HepG2 (cell line): ENCODE measurements around the gene UBC. TPM values are rescaled to one million over a fixed set of nuclear protein-coding genes. Genes with fewer than 3 reads are reported as not detected.

ENCODE experiments used
- DBP ChIP-seq: sonication (generic); formaldehyde crosslinking; IDR thresholded peaks from 2 replicates; pipeline ENCODE4 v1.4.0; 2020; ENCODE audit warnings: missing genetic modification reagents; ENCODE audit errors: not compliant biosample characterization
- EZH2 ChIP-seq: conservative IDR thresholded peaks from 2 replicates; pipeline ENCODE4 v1.6.1; 2012; ENCODE audit warnings: mild to moderate bottlenecking, low read depth, low read length, moderate library complexity
- KIAA2018 ChIP-seq: sonication (generic); formaldehyde crosslinking; IDR thresholded peaks from 2 replicates; pipeline ENCODE4 v1.5.0; 2020; ENCODE audit warnings: mild to moderate bottlenecking, missing genetic modification reagents, borderline replicate concordance
- RAD21 ChIP-seq: fragments of 450-650 bp; formaldehyde crosslinking; IDR thresholded peaks from 2 replicates; pipeline ENCODE4 v1.5.0; 2020; ENCODE audit warnings: mild to moderate bottlenecking
- RELA ChIP-seq: sonication (generic); formaldehyde crosslinking; IDR thresholded peaks from 2 replicates; pipeline ENCODE4 v1.4.0; 2020; ENCODE audit warnings: missing genetic modification reagents
- SIX1 ChIP-seq: sonication (generic); formaldehyde crosslinking; IDR thresholded peaks from 2 replicates; pipeline ENCODE4 v1.4.0; 2020; ENCODE audit warnings: missing genetic modification reagents, borderline replicate concordance
- SP2 ChIP-seq: sonication (generic); formaldehyde crosslinking; IDR thresholded peaks from 2 replicates; pipeline ENCODE4 v1.5.1; 2020; ENCODE audit warnings: mild to moderate bottlenecking, missing genetic modification reagents
- ZBTB20 ChIP-seq: sonication (generic); formaldehyde crosslinking; IDR thresholded peaks from 2 replicates; pipeline ENCODE4 v1.8.1; 2023; ENCODE audit warnings: missing genetic modification reagents, low read depth, mild to moderate bottlenecking, borderline replicate concordance
- ZNF550 ChIP-seq: sonication (generic); formaldehyde crosslinking; IDR thresholded peaks from 2 replicates; pipeline ENCODE4 v1.4.0; 2020; ENCODE audit warnings: mild to moderate bottlenecking, missing genetic modification reagents, borderline replicate concordance
- ZNF567 ChIP-seq: sonication (generic); formaldehyde crosslinking; IDR thresholded peaks from 2 replicates; pipeline ENCODE4 v1.8.1; 2023; ENCODE audit warnings: mild to moderate bottlenecking, missing genetic modification reagents, borderline replicate concordance
- ZNF646 ChIP-seq: sonication (generic); formaldehyde crosslinking; IDR thresholded peaks from 2 replicates; pipeline ENCODE4 v1.9.0; 2021; ENCODE audit warnings: mild to moderate bottlenecking, missing genetic modification reagents
- ZNF724P ChIP-seq: sonication (generic); formaldehyde crosslinking; IDR thresholded peaks from 2 replicates; pipeline ENCODE4 v1.8.0; 2022; ENCODE audit warnings: missing genetic modification reagents, borderline replicate concordance
- ZNF75D ChIP-seq: sonication (generic); formaldehyde crosslinking; IDR thresholded peaks from 2 replicates; pipeline ENCODE4 v1.8.1; 2023; ENCODE audit warnings: missing genetic modification reagents, mild to moderate bottlenecking, borderline replicate concordance
- polyA plus RNA-seq, 8 experiments: library from polyadenylated mRNA; depleted of rRNA in 3 of 8; stranded (reverse) in 7 of 8; unstranded in 1 of 8; fragments of >200 nt; fragmentation: Illumina TruSeq in 4 of 8; extraction: Trizol in 4 of 8; gene quantifications; 2 replicates each; pipeline versions ENCODE4 v1.2.1 to v1.2.3, GENCODE V29; 2011 to 2016; ENCODE audit warnings: low read depth in 4 of 8, missing spikeins in 1 of 8, mixed read lengths in 1 of 8; ENCODE audit not compliant: insufficient read depth in 1 of 8
- total RNA-seq, 5 experiments: library from RNA; depleted of rRNA; stranded (reverse); fragments of >200 nt; fragmentation: Illumina TruSeq; extraction: Trizol; gene quantifications; 2 replicates each; pipeline ENCODE4 v1.2.3, GENCODE V29; 2016; ENCODE audit warnings: low read depth in 1 of 5

UBC gene
- total and polyA plus RNA-seq, 2 of the 13 experiments (the other 11 are each of a cell fraction or from before 2014, with no cell fraction given) = 805 to 1,432 TPM

GRCh38 chr12:124917135-124917840, 2.8 kb upstream of the UBC start (continued):
- TF ChIP-seq SP2 (CRISPR knock-in tag) (peak; percentile 60; the same call in 1 of the 2 replicates), ZNF724P (CRISPR knock-in tag) (0 out of 2 replicates have a peak, but pooled peaks have one; percentile 32), ZNF75D (CRISPR knock-in tag) (no peak), RAD21 (peak; percentile 9; the same call in 1 of the 2 replicates), RELA (no peak), SIX1 (CRISPR knock-in tag) (peak; percentile 87), DBP (CRISPR knock-in tag) (no peak), ZBTB20 (CRISPR knock-in tag) (peak; percentile 35; the same call in 1 of the 2 replicates), KIAA2018 (CRISPR knock-in tag) (no peak), EZH2 (no peak), ZNF646 (CRISPR knock-in tag) (peak; percentile 53), ZNF567 (CRISPR knock-in tag) (0 out of 2 replicates have a peak, but pooled peaks have one; percentile 8), ZNF550 (no peak)
